A549 (cell line): ENCODE results near the gene ZNF12. TPM values are rescaled to one million over a fixed set of nuclear protein-coding genes. Genes with fewer than 3 reads are reported as not detected.
"Not testable (repeated sequence)": the region's sequence is repeated elsewhere in the genome, so short reads cannot be mapped to it uniquely, and the experiment has no call there.

Experiments
- ATAC-seq, 2 experiments: fragments of 200-7000 bp in 1 of 2; fragments of >200 bp in 1 of 2; cut with Nextera tagmentation in 1 of 2; cut with Tn5 transposase in 1 of 2; 3 replicates each; pipeline versions ENCODE4 v1.8.0 to v1.9.1; 2018 to 2020; ENCODE audit warnings: mild to moderate bottlenecking in 1 of 2, moderate library complexity in 1 of 2
- CTCF ChIA-PET: fragments of 300-600 bp; sonication (Branson Sonifier 250); formaldehyde crosslinking; extraction: SDS; loops from one replicate; lab custom pipeline; 2021; ENCODE audit warnings: antibody characterized with exemption, inconsistent platforms; lab: Yijun Ruan, JAX
- POLR2A ChIA-PET: fragments of 350-600 bp; formaldehyde crosslinking; extraction: SDS; loops from one replicate; lab custom pipeline; 2021; ENCODE audit warnings: antibody characterized with exemption, inconsistent platforms; lab: Yijun Ruan, JAX
- DNase-seq, 2 experiments: peaks; one replicate each; pipeline versions ENCODE4 v3.0.0 to v3.0.0-alpha.2; 2011 to 2016; ENCODE audit warnings: low read depth in 1 of 2, low spot score in 1 of 2
- FAIRE-seq: peaks from 2 replicates; lab custom pipeline; 2011; peaks lifted over from hg19 to GRCh38; lab: Jason Lieb, UNC
- H3K27ac ChIP-seq, 2 experiments: fragments of >200 bp; sonication (Bioruptor Twin); formaldehyde crosslinking; 3 replicates each; pipeline ENCODE4 v1.5.1; 2016 to 2017
- H3K4me1 ChIP-seq: fragments of >200 bp; sonication (Bioruptor Twin); formaldehyde crosslinking; 3 replicates; pipeline ENCODE4 v1.6.1; 2016
- H3K4me2 ChIP-seq: fragments of >200 bp; sonication (Bioruptor Twin); formaldehyde crosslinking; 3 replicates; pipeline ENCODE4 v1.6.1; 2016
- H3K4me3 ChIP-seq: fragments of >200 bp; sonication (Bioruptor Twin); formaldehyde crosslinking; 3 replicates; pipeline ENCODE4 v1.5.1; 2016
- H3K9me3 ChIP-seq: fragments of >200 bp; sonication (Bioruptor Twin); formaldehyde crosslinking; 3 replicates; pipeline ENCODE4 v1.6.1; 2016
- CHD2 ChIP-seq: fragments of 150-350 bp; IDR thresholded peaks from 2 replicates; pipeline ENCODE4 v1.6.1; 2014; ENCODE audit warnings: low read length; ENCODE audit not compliant: partially characterized antibody
- EHF ChIP-seq: fragments of 250-450 bp; sonication (Bioruptor Pico); IDR thresholded peaks from 2 replicates; pipeline ENCODE4 v1.5.0; 2020; ENCODE audit warnings: mild to moderate bottlenecking
- EP300 ChIP-seq, 2 experiments: fragments of >200 bp; sonication (Bioruptor Twin); formaldehyde crosslinking; IDR thresholded peaks; 2 replicates in 1 of 2; 3 replicates in 1 of 2; pipeline ENCODE4 v1.6.1; 2016 to 2017
- JUN ChIP-seq, 2 experiments: fragments of >200 bp; sonication (Bioruptor Twin); formaldehyde crosslinking; IDR thresholded peaks; 2 replicates in 1 of 2; 3 replicates in 1 of 2; pipeline ENCODE4 v1.6.1; 2016 to 2017
- MAZ ChIP-seq: fragments of 150-350 bp; IDR thresholded peaks from 2 replicates; pipeline ENCODE4 v1.6.1; 2014; ENCODE audit warnings: antibody characterized with exemption, low read depth, low read length, borderline replicate concordance
- MYC ChIP-seq: IDR thresholded peaks from 2 replicates; pipeline ENCODE4 v1.6.1; 2012; ENCODE audit warnings: mild to moderate bottlenecking, inconsistent platforms, low read length, improper control_type of control experiment, borderline replicate concordance
- NFE2L2 ChIP-seq: fragments of 150-350 bp; conservative IDR thresholded peaks from 2 replicates; pipeline ENCODE4 v1.6.1; 2014; ENCODE audit warnings: low read length
- PHF8 ChIP-seq: fragments of 200-600 bp; sonication (generic); IDR thresholded peaks from 2 replicates; pipeline ENCODE4 v1.6.1; 2016; ENCODE audit warnings: low read depth, mild to moderate bottlenecking, antibody characterized with exemption, moderate library complexity, borderline replicate concordance
- RAD21 ChIP-seq, 2 experiments: fragments of >200 bp in 1 of 2; sonication (Bioruptor Twin) in 1 of 2; formaldehyde crosslinking in 1 of 2; IDR thresholded peaks in 1 of 2; conservative IDR thresholded peaks in 1 of 2; 2 replicates in 1 of 2; 3 replicates in 1 of 2; pipeline ENCODE4 v1.6.1; 2012 to 2018; ENCODE audit warnings: inconsistent platforms in 1 of 2
- RNF2 ChIP-seq: fragments of 200-600 bp; sonication (generic); IDR thresholded peaks from 2 replicates; pipeline ENCODE4 v1.6.1; 2016; ENCODE audit warnings: low read depth, mild to moderate bottlenecking, antibody characterized with exemption, moderate library complexity, borderline replicate concordance
- WGBS: methylation state at CpG from one replicate; pipeline ENCODE4 v1.1.6; 2017; ENCODE audit errors: missing lambda C conversion rate; 5-methylcytosine and 5-hydroxymethylcytosine counted together
- polyA plus RNA-seq, 4 experiments: library from polyadenylated mRNA; depleted of rRNA in 3 of 4; stranded (reverse); fragments of >200 nt; fragmentation: RNase III in 1 of 4; extraction: RNeasy Plus Mini Kit Qiagen cat#74134 plus additional on column Dnase treatment in 1 of 4; gene quantifications; 2 replicates in 3 of 4; 3 replicates in 1 of 4; pipeline ENCODE4 v1.2.3, GENCODE V29; 2011 to 2017
- TF ChIP-seq, protein P1 (sequence below): IDR thresholded peaks from 2 replicates; pipeline ENCODE4 v1.6.1; 2012
- TF ChIP-seq, protein P2 (sequence below): fragments of >200 bp; sonication (Bioruptor Twin); formaldehyde crosslinking; IDR thresholded peaks from 3 replicates; pipeline ENCODE4 v1.6.1; 2016
- TF ChIP-seq, protein P3 (sequence below): fragments of >200 bp; sonication (Bioruptor Twin); formaldehyde crosslinking; IDR thresholded peaks from 3 replicates; pipeline ENCODE4 v1.5.1; 2016

Gene ZNF12
- polyA plus RNA-seq, 2 of the 4 experiments (the other 2 are of a cell fraction), result 8.8 to 23.9 TPM

DNA sequence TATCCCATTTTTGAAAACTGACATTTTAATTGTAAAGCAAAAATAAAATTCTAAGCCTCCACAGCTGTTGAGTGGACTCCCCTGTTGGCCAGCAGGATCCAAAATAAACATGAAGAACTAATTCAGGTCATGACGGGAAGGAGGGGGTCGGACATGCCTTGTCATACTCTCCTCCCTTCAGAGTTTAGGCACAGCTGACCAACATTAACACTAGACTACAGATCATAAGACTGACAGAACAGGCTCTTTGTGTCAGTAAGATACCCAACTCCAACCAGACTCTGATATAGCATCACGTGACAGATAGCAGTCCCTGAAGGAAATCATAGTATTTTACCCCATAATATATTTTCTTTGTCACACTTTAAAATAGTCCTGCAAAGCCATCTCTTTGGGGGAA is 20.9 kb upstream of the ZNF12 start:
- TF ChIP-seq NFE2L2, result no peak
- no peak for TF ChIP-seq EHF (CRISPR knock-in tag)
- TF ChIP-seq, protein P1, sequence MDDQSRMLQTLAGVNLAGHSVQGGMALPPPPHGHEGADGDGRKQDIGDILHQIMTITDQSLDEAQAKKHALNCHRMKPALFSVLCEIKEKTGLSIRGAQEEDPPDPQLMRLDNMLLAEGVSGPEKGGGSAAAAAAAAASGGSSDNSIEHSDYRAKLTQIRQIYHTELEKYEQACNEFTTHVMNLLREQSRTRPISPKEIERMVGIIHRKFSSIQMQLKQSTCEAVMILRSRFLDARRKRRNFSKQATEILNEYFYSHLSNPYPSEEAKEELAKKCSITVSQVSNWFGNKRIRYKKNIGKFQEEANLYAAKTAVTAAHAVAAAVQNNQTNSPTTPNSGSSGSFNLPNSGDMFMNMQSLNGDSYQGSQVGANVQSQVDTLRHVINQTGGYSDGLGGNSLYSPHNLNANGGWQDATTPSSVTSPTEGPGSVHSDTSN, result no peak
- TF ChIP-seq RAD21 (conservative IDR thresholded peaks at IDR 0.05 in 1 of 2, IDR thresholded peaks at IDR 0.05 in 1 of 2), result no peak
- no peak for TF ChIP-seq PHF8
- TF ChIP-seq, protein P2, sequence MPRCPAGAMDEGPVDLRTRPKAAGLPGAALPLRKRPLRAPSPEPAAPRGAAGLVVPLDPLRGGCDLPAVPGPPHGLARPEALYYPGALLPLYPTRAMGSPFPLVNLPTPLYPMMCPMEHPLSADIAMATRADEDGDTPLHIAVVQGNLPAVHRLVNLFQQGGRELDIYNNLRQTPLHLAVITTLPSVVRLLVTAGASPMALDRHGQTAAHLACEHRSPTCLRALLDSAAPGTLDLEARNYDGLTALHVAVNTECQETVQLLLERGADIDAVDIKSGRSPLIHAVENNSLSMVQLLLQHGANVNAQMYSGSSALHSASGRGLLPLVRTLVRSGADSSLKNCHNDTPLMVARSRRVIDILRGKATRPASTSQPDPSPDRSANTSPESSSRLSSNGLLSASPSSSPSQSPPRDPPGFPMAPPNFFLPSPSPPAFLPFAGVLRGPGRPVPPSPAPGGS, result no peak
- no peak for TF ChIP-seq MAZ
- TF ChIP-seq RNF2, result no peak
- TF ChIP-seq, protein P3, sequence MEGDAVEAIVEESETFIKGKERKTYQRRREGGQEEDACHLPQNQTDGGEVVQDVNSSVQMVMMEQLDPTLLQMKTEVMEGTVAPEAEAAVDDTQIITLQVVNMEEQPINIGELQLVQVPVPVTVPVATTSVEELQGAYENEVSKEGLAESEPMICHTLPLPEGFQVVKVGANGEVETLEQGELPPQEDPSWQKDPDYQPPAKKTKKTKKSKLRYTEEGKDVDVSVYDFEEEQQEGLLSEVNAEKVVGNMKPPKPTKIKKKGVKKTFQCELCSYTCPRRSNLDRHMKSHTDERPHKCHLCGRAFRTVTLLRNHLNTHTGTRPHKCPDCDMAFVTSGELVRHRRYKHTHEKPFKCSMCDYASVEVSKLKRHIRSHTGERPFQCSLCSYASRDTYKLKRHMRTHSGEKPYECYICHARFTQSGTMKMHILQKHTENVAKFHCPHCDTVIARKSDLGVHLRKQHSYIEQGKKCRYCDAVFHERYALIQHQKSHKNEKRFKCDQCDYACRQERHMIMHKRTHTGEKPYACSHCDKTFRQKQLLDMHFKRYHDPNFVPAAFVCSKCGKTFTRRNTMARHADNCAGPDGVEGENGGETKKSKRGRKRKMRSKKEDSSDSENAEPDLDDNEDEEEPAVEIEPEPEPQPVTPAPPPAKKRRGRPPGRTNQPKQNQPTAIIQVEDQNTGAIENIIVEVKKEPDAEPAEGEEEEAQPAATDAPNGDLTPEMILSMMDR, result no peak
- no peak for TF ChIP-seq EP300 (IDR thresholded peaks at IDR 0.05)
- Histone ChIP-seq H3K4me1 (0 out of 3 replicates have a peak, but pooled peaks cover 4% of the 10 kb centered on the region), H3K4me2 (no peak overlapping the region), H3K27ac (no peak overlapping the region), H3K9me3 (peaks cover 16% of the 10 kb centered on the region), H3K4me3 (no peak overlapping the region)
- DNase-seq (no peak), FAIRE-seq (no peak), ATAC-seq (no peak)
- ChIA-PET CTCF (no interaction called here), POLR2A (no interaction called here)
- WGBS, result 70% methylated on average over 3 of the region's 3 CpGs

DNA sequence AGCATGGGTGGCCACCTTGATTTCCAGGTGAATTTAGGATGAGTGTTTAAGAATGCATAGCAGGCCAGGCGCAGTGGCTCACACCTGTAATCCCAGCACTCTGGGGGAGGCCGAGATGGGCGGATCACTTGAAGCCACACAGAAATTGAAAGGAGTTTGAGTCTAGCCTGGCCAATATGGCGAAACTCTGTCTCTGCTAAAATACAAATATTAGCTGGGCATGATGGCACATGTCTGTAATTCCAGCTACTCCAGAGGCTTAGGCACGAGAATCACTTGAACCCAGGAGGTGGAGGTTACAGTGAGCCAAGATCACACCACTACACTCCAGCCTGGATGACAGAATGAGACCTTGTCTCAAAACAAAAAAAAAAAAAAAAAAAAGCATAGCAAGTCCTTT is 19.6 kb upstream of the ZNF12 start:
- POLR2A ChIA-PET, H3K27ac ChIP-seq, FAIRE-seq, CTCF ChIA-PET, ATAC-seq, H3K4me3 ChIP-seq, H3K4me1 ChIP-seq, DNase-seq, H3K4me2 ChIP-seq: not testable (repeated sequence)
- 79% methylated on average over 5 of the region's 5 CpGs for WGBS
- H3K9me3 ChIP-seq, result peaks cover 16% of the 10 kb centered on the region

DNA sequence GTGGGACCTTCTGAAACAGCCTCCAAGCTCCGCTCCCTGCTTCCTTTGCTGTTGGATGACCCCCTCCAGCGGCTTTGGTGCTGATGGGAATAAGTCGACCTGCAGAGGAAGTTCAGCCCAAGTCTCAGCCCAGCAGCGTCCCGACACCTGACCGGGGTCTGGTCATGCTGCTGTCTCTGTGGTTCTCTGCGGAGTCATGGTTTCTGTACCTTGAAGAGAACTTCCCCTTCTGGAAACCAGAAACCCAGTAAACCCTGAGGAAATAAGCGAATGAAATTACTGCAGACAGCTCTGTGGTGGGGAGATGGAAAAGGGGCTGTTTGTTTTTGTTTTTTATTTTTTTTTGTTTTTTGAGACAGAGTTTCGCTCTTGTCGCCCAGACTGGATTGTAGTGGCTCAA is 18.3 kb upstream of the ZNF12 start:
- H3K9me3 ChIP-seq, result peaks cover 16% of the 10 kb centered on the region
- ChIA-PET POLR2A (no interaction called here), CTCF (no interaction called here)
- ATAC-seq, result no peak
- H3K4me3 ChIP-seq, result no peak overlapping the region
- H3K4me2 ChIP-seq, result no peak overlapping the region
- TF ChIP-seq MAZ (no peak), CHD2 (no peak), MYC (no peak), RAD21 (conservative IDR thresholded peaks at IDR 0.05 in 1 of 2, IDR thresholded peaks at IDR 0.05 in 1 of 2) (no peak), JUN (IDR thresholded peaks at IDR 0.05) (no peak)
- TF ChIP-seq, protein P3, result no peak
- no peak overlapping the region for H3K27ac ChIP-seq
- DNase-seq, result no peak
- WGBS, result 71% methylated on average over 10 of the region's 10 CpGs
- no peaks in the 10 kb centered on the region for H3K4me1 ChIP-seq
- FAIRE-seq, result no peak

DNA sequence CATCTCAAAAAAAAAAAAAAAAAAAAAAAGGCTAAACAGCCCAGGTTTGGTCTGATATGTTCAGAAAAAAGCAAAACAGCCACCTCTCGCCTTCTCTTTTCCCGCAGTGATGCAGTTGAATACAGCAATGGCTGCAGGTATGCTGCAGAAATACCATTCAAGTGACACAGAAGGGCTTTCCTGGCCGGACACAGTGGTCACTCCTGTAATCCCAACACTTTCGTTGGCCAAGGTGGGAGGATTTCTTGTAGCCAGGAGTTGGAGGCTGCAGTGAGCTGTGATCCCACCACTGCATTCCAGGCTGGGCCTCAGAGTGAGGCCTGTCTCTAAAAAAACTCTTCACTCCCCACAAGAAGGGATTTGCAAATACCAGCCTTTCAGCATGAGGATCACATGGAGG is 17.6 kb upstream of the ZNF12 start:
- POLR2A ChIA-PET, FAIRE-seq, H3K4me1 ChIP-seq: not testable (repeated sequence)

More for the DNA sequence above, 17.6 kb upstream of the ZNF12 start:
- H3K4me2 ChIP-seq, H3K27ac ChIP-seq, ATAC-seq, DNase-seq, CTCF ChIA-PET, H3K4me3 ChIP-seq: not testable (repeated sequence)
- WGBS, result 59% methylated on average over 4 of the region's 4 CpGs
- H3K9me3 ChIP-seq, result peaks cover 16% of the 10 kb centered on the region
